ENCODE results near the gene SMURF1.

The SMURF1 gene

DNA sequence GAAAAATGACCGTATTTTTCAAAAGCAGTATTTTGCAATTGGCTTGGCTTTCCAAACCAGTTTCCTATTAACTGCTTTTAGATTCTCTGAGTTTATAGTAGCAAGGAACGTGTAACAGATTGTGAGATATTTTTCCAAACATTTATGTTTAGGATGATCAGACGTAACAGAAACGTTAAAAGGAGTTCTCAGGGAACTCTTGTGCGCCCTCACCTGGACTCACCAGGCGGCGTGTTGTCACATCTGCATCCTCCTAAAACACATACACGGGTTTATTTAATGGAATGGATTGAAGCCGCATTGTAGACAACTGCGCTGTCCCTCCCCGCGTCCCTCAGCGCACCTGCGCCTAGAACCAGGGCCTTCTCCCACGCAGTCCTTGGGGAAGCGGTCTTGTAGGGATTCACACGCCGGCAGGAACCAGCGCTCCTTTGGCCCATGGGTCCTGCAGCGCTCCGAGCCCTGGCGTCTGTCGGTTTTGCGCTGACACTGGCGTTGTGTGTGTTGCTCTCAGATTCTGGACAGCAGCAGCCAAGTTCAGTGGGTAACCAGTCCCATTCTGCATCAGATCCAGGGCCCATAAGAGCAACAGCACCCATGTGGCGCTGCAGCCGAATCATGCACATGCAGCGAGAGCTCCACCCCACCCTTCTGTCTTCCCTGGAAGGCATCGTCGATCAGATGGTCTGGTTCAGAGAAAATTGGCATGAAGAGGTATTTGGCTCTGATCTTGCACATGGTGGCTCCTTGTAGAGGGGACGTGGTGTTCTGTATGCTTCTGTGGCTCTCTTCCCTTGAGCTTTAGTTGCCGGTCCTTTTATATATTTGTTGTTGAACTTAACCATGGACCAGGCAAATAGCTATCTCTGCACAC lies 150.6 kb downstream of the SMURF1 start:
- WGBS, result 95% methylated on average over 32 of the region's 32 CpGs
- Histone ChIP-seq H3K27me3 (ENCODE audit: insufficient read depth, low read length) (no peaks in the 10 kb centered on the region), H3K4me3 (ENCODE audit: low read length) (no peak overlapping the region), H3K4me1 (ENCODE audit: insufficient read depth, low read length) (no peaks in the 10 kb centered on the region), H3K27ac (ENCODE audit: low read depth, low read length) (no peak overlapping the region), H3K9ac (ENCODE audit: low read depth, low read length) (no peak overlapping the region), H3K9me3 (ENCODE audit: insufficient read depth, low read depth, low read length) (no peaks in the 10 kb centered on the region), H3K36me3 (ENCODE audit: insufficient read depth, low read length) (peaks cover 99% of the 10 kb centered on the region)

DNA sequence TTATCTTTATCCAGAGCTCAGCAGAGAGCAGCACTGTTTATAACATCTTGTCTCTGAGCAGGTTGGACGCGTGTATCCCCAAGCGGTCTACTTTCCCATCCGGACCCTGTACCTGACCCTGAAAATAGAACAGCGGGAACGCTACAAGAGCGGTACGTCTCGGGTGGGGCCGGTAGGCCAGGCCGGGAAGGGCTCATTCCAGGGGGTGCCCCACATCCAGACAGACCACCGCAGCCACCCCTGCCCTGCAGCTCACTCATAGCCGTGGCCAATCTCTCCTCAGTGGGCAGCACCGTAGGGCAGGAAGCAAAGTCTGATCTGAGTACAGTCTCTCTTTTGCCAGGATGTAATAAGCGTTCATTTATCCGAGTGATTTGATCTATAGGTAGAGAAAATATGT lies 151.8 kb downstream of the SMURF1 start:
- peaks cover 99% of the 10 kb centered on the region for H3K36me3 ChIP-seq (ENCODE audit: insufficient read depth, low read length)
- H3K27ac ChIP-seq (ENCODE audit: low read depth, low read length), result no peak overlapping the region
- no peaks in the 10 kb centered on the region for H3K4me1 ChIP-seq (ENCODE audit: insufficient read depth, low read length)
- 96% methylated on average over 16 of the region's 16 CpGs for WGBS
- no peak overlapping the region for H3K4me3 ChIP-seq (ENCODE audit: low read length)
- no peaks in the 10 kb centered on the region for H3K9me3 ChIP-seq (ENCODE audit: insufficient read depth, low read depth, low read length)
- no peak overlapping the region for H3K9ac ChIP-seq (ENCODE audit: low read depth, low read length)
- no peaks in the 10 kb centered on the region for H3K27me3 ChIP-seq (ENCODE audit: insufficient read depth, low read length)

DNA sequence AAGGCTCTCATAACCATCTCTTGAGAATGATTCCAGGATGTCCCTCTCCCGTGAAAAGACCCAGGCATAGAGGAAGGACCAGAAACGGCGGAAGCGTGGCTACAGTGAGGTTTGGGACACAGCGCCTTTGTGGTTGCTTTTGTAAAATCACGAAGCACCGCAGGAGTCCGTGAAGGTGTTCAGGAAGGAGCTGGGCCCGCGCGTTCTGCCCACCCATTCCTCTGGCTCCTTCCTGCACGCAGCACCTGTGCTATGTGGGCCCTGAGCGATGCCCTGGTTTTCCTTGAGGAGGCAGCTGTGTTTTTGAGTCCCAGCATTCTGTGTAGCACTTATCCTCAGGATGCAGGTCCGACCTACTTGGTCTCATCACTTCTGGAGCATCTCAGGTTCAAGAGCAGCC lies 152.8 kb downstream of the SMURF1 start:
- Histone ChIP-seq H3K27me3 (ENCODE audit: insufficient read depth, low read length) (no peaks in the 10 kb centered on the region), H3K4me3 (ENCODE audit: low read length) (no peak overlapping the region), H3K36me3 (ENCODE audit: insufficient read depth, low read length) (peaks cover 99% of the 10 kb centered on the region), H3K27ac (ENCODE audit: low read depth, low read length) (no peak overlapping the region), H3K4me1 (ENCODE audit: insufficient read depth, low read length) (no peaks in the 10 kb centered on the region), H3K9ac (ENCODE audit: low read depth, low read length) (no peak overlapping the region), H3K9me3 (ENCODE audit: insufficient read depth, low read depth, low read length) (peaks cover 4% of the 10 kb centered on the region; the same call in 1 of the 2 replicates)
- WGBS, result 96% methylated on average over 14 of the region's 14 CpGs

DNA sequence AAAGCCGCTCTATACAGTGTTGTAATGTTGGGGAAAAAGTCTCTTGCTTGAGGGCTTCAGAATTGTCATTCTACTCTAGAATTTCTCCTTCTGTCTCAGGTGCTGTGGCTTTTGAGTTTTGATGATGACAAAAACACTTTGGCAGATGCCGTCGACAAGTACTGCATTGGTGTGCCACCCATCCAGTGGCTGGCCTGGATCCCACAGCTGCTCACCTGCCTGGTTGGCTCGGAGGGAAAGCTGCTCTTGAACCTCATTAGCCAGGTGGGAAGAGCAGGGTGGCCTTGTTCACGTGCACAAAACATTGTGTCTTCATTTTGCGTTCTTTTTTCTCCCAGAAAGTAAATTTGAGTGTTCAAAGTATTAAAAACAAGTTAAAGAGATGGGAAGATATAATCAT lies 153.6 kb downstream of the SMURF1 start:
- 93% methylated on average over 6 of the region's 6 CpGs for WGBS
- Histone ChIP-seq H3K4me3 (ENCODE audit: low read length) (no peak overlapping the region), H3K36me3 (ENCODE audit: insufficient read depth, low read length) (peaks cover 99% of the 10 kb centered on the region), H3K27ac (ENCODE audit: low read depth, low read length) (no peak overlapping the region), H3K4me1 (ENCODE audit: insufficient read depth, low read length) (no peaks in the 10 kb centered on the region), H3K9me3 (ENCODE audit: insufficient read depth, low read depth, low read length) (peaks cover 11% of the 10 kb centered on the region; the same call in 1 of the 2 replicates), H3K27me3 (ENCODE audit: insufficient read depth, low read length) (no peaks in the 10 kb centered on the region), H3K9ac (ENCODE audit: low read depth, low read length) (no peak overlapping the region)

DNA sequence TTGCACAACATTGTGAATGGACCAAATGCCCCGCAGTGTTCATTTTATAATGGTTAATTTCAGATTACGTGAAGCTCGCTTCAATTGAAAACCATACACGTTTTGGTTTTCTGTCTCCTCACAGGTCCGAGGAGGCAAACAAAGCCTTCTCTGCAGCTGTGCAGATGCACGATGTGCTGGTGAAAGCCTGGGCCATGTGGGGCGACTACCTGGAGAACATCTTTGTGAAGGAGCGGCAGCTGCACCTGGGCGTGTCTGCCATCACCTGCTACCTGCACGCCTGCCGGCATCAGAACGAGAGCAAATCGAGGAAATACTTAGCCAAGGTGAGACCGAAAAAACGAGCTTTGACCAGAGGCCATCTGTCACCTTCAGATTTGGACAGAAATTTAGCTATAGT lies 155.3 kb downstream of the SMURF1 start:
- Histone ChIP-seq H3K27me3 (ENCODE audit: insufficient read depth, low read length) (no peaks in the 10 kb centered on the region), H3K4me1 (ENCODE audit: insufficient read depth, low read length) (no peaks in the 10 kb centered on the region), H3K36me3 (ENCODE audit: insufficient read depth, low read length) (peaks cover 99% of the 10 kb centered on the region), H3K4me3 (ENCODE audit: low read length) (no peak overlapping the region), H3K9me3 (ENCODE audit: insufficient read depth, low read depth, low read length) (peaks cover 11% of the 10 kb centered on the region; the same call in 1 of the 2 replicates), H3K9ac (ENCODE audit: low read depth, low read length) (no peak overlapping the region), H3K27ac (ENCODE audit: low read depth, low read length) (no peak overlapping the region)
- WGBS, result 96% methylated on average over 15 of the region's 15 CpGs

DNA sequence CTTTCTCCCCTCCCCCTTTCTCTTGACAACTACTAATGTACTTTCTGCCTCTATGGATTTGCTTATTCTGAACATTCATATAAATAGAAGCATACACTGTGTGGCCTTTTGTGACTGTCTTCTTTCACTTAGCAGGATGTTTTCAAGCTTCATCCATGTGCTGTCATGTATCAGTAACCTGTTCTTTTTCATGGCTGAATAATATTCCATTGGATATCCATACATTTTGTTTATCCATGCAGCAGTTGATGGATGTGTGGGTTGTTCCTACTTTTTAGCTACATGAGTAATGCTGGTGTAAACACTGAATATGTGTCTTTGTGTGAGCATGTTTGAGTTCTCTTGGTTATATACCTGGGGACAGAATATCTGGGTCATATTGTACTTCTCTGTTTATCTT lies 158.0 kb downstream of the SMURF1 start:
- no peak overlapping the region for H3K4me3 ChIP-seq (ENCODE audit: low read length)
- no peak overlapping the region for H3K27ac ChIP-seq (ENCODE audit: low read depth, low read length)
- no peaks in the 10 kb centered on the region for H3K4me1 ChIP-seq (ENCODE audit: insufficient read depth, low read length)
- H3K36me3 ChIP-seq (ENCODE audit: insufficient read depth, low read length), result peaks cover 98% of the 10 kb centered on the region
- H3K9me3 ChIP-seq (ENCODE audit: insufficient read depth, low read depth, low read length), result peaks cover 11% of the 10 kb centered on the region; the same call in 1 of the 2 replicates
- H3K9ac ChIP-seq (ENCODE audit: low read depth, low read length), result no peak overlapping the region
- H3K27me3 ChIP-seq (ENCODE audit: insufficient read depth, low read length), result no peaks in the 10 kb centered on the region

DNA sequence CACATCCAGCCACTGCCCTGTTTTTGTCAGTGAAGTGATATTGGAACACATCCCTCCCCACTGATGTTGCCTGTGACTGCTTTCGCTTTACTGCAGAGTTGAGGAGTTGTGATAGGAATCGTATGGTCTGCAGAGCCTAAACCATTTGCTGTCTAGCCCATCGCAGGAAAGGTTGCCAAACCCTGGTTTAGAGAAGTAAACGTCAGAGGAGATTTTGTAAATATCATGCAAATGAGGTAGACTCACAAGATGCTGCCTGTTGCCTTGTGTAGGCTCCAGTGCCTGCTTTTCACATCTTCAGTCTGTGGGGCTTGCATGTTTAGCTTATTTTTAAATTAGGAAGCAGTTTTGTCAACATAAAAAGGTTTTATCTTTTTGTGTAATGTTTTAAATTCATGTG lies 158.5 kb downstream of the SMURF1 start:
- H3K4me1 ChIP-seq (ENCODE audit: insufficient read depth, low read length), result no peaks in the 10 kb centered on the region
- H3K36me3 ChIP-seq (ENCODE audit: insufficient read depth, low read length), result peaks cover 98% of the 10 kb centered on the region
- WGBS, result 94% methylated on average over 4 of the region's 4 CpGs
- H3K9me3 ChIP-seq (ENCODE audit: insufficient read depth, low read depth, low read length), result peaks cover 11% of the 10 kb centered on the region; the same call in 1 of the 2 replicates
- H3K27me3 ChIP-seq (ENCODE audit: insufficient read depth, low read length), result no peaks in the 10 kb centered on the region
- H3K4me3 ChIP-seq (ENCODE audit: low read length), result no peak overlapping the region
- H3K27ac ChIP-seq (ENCODE audit: low read depth, low read length), result no peak overlapping the region
- H3K9ac ChIP-seq (ENCODE audit: low read depth, low read length), result no peak overlapping the region

DNA sequence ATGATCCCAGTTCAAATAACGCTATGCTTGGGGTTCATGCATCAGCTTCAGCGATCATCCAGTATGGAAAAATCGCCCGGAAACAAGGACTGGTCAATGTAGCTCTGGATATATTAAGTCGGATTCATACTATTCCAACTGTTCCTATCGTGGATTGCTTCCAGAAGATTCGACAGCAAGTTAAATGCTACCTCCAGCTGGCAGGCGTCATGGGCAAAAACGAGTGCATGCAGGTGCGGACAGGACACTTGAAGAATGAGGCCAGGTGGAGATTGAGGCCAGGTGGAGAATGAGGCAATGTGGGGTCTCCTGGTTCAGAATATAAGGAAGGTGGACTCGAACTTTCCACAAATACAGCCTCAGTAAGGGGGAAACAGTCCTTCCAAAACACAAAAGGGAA lies 159.8 kb downstream of the SMURF1 start:
- Histone ChIP-seq H3K4me3 (ENCODE audit: low read length) (no peak overlapping the region), H3K4me1 (ENCODE audit: insufficient read depth, low read length) (no peaks in the 10 kb centered on the region), H3K9ac (ENCODE audit: low read depth, low read length) (no peak overlapping the region), H3K27me3 (ENCODE audit: insufficient read depth, low read length) (no peaks in the 10 kb centered on the region), H3K27ac (ENCODE audit: low read depth, low read length) (no peak overlapping the region), H3K36me3 (ENCODE audit: insufficient read depth, low read length) (peaks cover 99% of the 10 kb centered on the region), H3K9me3 (ENCODE audit: insufficient read depth, low read depth, low read length) (peaks cover 11% of the 10 kb centered on the region; the same call in 1 of the 2 replicates)
- 94% methylated on average over 10 of the region's 11 CpGs for WGBS

DNA sequence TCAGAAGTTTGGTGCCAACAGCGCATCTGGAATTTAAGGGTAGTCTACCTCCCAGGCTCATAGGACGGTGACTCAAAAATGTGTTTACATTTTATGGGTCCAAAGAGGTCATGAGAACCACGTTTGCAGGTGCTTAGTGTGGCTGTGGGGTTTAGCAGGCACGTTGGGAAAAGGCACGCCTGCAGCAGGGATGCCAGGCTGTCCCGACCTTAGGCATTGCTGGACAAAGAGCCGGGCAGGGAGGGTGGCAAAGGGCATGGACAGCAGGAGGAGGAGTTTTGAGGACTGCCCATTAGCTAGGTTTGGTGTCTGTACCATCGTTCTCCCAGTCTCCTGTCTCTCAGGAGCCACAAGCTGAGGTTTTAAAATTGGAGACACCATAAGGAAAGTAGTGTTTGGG lies 161.2 kb downstream of the SMURF1 start:
- H3K27me3 ChIP-seq (ENCODE audit: insufficient read depth, low read length), result no peaks in the 10 kb centered on the region
- H3K4me1 ChIP-seq (ENCODE audit: insufficient read depth, low read length), result no peaks in the 10 kb centered on the region
- peaks cover 11% of the 10 kb centered on the region; the same call in 1 of the 2 replicates for H3K9me3 ChIP-seq (ENCODE audit: insufficient read depth, low read depth, low read length)
- peaks cover 99% of the 10 kb centered on the region for H3K36me3 ChIP-seq (ENCODE audit: insufficient read depth, low read length)
- 93% methylated on average over 8 of the region's 8 CpGs for WGBS
- no peak overlapping the region for H3K4me3 ChIP-seq (ENCODE audit: low read length)
- no peak overlapping the region for H3K9ac ChIP-seq (ENCODE audit: low read depth, low read length)
- H3K27ac ChIP-seq (ENCODE audit: low read depth, low read length), result no peak overlapping the region

DNA sequence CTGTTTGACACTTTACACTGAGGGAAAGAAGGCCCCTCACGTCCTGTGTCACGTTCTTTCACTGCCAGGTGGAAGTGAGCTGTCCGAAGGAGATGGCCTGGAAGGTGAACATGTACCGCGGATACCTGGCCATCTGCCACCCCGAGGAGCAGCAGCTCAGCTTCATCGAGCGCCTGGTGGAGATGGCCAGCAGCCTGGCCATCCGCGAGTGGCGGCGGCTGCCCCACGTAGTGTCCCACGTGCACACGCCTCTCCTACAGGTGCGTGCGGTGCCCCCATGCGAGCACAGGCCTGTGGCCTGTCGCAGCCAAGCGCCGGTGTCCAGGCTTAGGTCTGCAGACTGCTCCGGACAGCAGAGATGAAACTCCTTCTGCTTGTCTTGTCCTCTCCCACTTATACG lies 162.2 kb downstream of the SMURF1 start:
- Histone ChIP-seq H3K27ac (ENCODE audit: low read depth, low read length) (no peak overlapping the region), H3K27me3 (ENCODE audit: insufficient read depth, low read length) (no peaks in the 10 kb centered on the region), H3K36me3 (ENCODE audit: insufficient read depth, low read length) (peaks cover 99% of the 10 kb centered on the region), H3K4me3 (ENCODE audit: low read length) (no peak overlapping the region), H3K9ac (ENCODE audit: low read depth, low read length) (no peak overlapping the region), H3K9me3 (ENCODE audit: insufficient read depth, low read depth, low read length) (peaks cover 11% of the 10 kb centered on the region; the same call in 1 of the 2 replicates), H3K4me1 (ENCODE audit: insufficient read depth, low read length) (no peaks in the 10 kb centered on the region)
- 98% methylated on average over 23 of the region's 23 CpGs for WGBS

DNA sequence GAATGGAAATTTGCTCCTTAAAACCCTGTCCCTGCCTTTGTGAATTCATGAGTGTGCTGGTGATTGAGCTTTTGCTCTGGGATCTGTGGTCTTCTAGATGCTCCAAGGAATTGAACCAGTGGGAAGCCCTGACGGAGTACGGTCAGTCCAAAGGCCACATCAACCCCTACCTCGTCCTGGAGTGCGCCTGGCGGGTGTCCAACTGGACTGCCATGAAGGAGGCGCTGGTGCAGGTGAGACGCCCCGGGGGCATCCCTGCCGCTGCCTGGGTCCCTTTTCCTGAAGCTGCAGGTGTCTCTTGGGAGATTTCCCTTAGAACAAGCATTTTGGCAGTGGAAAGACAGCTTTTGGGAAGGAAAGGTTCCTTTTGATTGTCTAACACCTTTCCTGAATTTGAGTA lies 165.2 kb downstream of the SMURF1 start:
- Histone ChIP-seq H3K9ac (ENCODE audit: low read depth, low read length) (no peak overlapping the region), H3K9me3 (ENCODE audit: insufficient read depth, low read depth, low read length) (no peaks in the 10 kb centered on the region), H3K36me3 (ENCODE audit: insufficient read depth, low read length) (peaks cover 99% of the 10 kb centered on the region), H3K27ac (ENCODE audit: low read depth, low read length) (no peak overlapping the region), H3K27me3 (ENCODE audit: insufficient read depth, low read length) (no peaks in the 10 kb centered on the region), H3K4me1 (ENCODE audit: insufficient read depth, low read length) (no peaks in the 10 kb centered on the region), H3K4me3 (ENCODE audit: low read length) (no peak overlapping the region)
- 97% methylated on average over 9 of the region's 9 CpGs for WGBS

Data from HUES64 (cell line).